GM19025 (cell line): Measurements from ENCODE around the gene CLN6.

Source experiments
- ATAC-seq: cut with Tn5 transposase; IDR thresholded peaks from one replicate; pipeline ENCODE4 v1.9.1; 2021; ENCODE audit warnings: mild to moderate bottlenecking, low read depth, moderate library complexity; ENCODE audit not compliant: unreplicated experiment

The CLN6 gene

DNA sequence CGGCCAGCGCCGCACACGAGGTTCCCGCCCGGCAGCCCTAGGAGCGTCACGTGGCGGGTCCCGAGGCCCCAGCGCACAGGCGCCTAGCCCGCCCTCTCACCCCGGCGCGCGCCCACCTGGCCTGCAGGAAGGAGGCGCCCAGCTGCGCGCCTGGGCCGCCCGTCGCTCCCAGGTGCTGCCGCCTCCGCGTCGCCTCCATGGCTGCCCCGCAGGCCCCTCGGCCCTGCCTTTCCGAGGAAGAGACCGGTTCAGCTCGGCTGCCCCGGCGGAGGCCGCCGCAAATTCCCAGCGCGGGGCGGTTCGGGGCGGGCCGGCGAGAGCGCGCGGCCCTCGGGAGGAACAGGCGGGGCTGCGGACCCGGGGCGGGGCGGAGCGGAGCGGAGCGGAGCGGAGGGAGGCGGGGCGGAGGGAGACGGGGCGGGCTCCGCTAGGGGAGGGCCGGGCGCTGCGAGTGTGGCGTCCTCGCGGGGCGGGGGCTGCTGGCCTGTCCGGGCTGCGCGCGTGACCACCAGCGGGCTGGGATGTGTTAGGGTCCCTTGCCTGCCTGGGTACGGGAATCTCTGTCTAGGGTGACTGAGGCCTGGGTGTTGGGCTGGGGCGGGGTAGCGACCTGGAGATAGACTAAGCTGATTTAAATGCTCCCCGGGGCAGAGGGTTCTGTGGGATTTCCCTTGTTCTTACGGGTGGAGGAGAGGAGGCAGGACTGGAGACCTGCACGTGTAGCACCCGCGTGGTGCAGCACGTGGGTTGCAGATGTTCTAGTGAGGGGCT is at the start of gene CLN6:
CLN6 (minus strand) TSS at position 343 of the 771 bp plus-strand sequence; CDS start at position 199, 144 bp downstream.
- peak; percentile 77 for ATAC-seq

DNA sequence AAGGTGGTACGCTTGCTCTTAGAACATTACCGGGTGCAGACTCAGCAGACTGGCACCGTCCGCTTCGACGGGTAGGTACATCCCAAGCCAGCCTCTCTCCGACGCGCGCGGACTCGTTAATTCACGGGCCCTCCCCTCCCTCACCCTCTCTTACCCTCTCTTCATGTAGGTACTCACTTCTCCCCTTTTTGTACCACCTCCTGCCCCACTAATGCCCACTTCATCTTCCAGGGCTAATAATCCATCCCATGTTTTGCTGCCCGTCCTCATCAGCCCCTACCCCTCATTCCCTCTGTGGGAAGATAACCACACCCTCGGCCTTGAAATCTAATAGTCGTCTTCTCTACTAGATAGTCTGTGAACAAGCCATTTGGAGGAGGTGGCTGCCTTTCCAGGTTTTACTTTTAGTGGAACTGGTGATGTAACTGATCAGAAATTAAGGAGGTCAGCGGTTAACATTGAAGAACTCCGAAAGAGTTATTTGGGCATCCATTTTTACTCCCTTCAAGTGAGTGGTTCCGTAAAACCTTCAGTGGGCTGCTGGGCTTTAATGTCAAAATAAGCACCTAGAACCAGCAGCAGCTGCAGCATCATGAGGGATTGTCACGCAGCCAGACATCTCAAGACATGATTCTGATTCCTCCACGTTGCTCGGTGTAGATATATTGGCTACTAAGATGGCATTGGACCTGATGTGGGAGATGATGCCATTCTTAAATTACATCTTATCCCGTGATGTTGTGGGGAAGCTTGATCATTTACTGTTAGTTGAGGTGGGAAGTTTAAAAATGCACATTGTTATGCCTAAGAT is 49.3 kb upstream of the CLN6 start:
- ATAC-seq: no peak

DNA sequence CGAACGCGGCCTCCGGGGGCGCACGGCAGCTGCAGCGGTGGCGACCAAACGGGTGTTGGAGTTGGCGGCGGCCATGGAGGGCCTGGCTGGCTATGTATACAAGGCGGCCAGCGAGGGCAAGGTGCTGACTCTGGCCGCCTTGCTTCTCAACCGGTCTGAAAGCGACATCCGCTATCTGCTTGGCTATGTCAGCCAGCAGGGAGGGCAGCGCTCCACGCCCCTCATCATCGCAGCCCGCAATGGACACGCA is 48.7 kb upstream of the CLN6 start:
- ATAC-seq: no peak

DNA sequence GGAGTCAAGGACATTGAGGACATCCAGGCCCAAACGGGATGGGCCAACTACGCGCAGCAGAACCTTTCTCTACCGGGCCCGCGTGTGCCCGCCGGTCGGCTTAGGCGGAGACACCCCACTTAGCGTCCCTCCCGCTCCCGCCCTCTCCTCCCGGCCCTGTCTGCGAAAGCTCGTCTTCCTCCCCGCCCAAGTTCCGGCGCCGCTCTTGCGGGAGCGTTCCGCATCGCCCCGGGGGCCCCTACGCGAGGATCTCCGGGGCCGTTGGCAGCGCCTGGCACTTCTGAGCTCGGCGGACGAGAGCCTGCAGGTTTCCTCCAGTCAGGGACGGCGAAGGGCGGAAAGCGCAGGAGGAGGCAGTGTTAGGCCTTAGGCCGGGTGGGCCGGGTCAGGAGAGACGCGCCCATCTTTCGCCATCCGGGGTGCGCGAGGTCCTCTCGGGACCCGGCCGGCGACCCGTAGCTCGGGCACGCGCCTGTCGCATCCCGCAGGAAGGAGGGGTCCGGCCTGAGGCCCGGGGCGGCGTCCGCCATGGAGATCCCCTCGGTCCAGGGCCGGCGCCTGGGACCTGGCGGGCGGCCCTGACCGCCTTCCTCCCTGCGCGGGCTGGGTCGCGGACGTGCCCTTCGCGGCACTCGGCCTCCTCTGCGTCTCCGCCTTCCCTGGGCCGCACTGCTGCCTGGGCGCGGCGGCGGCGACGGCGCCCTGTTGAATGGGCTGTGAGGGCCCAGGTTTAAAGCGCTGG is 48.2 kb upstream of the CLN6 start, which contains the start of gene FEM1B:
FEM1B (plus strand) TSS at position 143 of the 742 bp plus-strand sequence. CDS start 673 bp downstream, outside the sequence.
- ATAC-seq: peak; percentile 81

DNA sequence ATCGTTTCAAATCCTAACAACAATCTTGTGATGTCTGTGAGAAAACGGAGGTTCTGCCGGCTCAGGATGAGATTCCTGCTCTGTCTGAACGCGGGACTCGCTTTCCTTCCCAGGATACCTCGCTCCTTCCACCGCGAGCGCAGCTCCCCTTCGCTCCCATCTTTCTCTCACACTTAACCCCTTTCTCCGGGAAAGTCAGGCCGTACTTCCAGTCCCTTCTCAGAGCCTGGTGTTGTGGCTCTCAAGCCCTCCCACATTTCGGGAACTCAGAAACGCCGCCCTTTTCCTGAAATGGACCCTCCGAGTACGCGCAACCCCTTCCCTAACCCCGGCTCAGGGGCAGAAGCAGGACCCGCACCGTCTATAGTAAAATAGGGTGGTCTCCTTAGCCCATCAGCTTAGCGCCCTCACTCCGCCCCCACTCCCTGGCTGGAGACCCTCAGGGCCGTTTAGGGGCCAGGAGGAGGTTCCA is 47.6 kb upstream of the CLN6 start:
- no peak for ATAC-seq

DNA sequence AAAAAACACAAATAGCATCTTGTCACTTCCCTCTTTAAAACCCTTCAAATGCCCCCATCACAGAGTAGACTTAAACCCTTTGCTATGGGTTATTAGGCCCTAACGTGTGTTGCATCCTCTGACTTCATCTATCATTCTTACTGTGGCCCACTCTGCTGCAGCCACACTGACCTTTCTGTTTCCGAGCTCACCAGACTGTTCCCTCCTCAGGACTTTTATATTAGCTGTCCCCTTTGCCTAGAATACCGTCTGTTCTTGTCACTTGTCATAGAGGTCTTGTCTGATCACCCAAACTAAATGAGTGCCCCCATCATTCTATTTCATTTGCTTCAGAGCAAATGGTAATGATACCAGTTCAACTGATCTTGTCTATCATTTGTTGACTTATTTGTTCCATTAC is 47.1 kb upstream of the CLN6 start:
- no peak for ATAC-seq

DNA sequence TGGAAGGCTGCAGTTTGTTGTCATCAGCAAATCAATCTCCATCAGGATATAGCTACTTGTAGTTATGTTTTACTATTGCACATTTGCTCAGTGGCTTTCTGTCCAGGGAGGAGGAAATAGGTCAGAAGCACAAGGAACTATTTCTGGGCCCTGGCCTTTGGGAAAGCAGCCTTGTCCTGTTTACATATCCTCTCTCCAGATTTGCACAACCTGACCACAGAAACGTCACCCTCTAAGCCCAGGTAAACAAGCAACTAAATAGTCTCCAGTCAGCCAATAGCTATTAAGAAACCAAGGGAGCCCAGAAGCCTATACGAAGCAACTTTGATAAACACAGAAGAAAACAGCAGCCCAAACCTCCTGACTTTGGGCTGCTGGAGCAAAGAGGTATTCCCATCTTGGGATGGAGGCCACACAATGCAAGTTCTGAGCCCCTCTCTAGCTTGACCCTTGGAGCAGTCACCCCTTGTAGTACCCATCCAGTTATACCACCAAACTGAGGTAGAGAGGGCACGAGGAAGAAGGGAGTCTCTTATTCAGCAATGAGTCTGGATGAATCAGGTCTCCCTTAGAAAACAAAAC is 45.7 kb upstream of the CLN6 start:
- ATAC-seq: no peak

DNA sequence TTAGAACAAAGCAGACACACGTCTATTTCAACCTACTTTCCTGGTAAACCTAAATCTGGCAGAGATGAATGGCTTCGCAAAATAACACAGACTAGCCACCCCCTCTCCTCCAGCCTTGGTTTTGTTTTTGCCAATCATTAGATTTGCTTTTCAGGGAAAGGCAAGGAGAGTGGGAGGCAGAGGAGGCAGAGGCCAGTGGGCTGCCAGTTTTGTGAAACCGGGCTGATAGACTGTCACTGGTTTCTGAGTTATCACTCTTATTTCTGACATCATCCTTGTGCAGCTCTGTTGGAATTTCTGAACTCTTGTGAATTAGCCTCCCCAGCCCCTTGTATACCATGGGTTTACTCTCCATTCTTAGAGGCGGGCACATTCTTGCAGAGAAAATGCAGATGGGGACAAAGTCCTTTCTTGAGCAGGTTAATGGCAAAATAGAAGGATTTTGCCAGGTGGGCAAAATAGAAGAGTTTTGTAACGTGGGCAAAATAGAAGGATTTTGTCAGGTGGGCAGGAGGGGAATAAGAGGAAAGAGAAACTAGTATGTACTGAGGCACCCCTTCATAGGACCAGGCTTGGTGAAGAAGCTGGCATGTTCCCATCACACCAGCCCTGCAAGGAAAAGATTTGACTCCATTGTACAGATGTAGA is 44.8 kb upstream of the CLN6 start:
- no peak for ATAC-seq

DNA sequence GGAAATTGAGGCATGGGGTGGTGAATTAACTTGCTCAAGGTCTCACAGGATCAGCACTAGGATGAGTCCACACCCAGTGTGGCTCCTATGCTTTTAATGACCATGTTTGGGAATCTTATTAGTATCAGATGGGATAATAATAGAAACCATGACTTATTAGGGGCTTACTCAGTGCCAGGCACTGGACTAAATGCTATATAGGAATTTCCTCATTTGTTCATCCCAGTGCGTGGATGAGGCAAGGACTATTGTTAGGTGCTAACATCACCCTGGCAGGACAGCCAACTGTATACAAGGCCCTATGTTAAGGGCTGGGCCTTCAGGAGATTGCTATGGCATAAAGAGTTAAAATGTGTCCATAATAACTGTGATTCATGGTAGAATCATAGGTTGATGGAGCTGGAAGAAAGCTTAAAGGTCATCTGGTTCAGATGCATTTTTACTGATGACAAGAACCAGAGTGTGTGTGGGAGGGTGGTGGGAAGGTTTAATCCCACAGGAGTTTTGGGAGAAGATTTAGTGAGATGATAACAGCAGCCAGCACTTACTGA is 43.3 kb upstream of the CLN6 start:
- no peak for ATAC-seq

DNA sequence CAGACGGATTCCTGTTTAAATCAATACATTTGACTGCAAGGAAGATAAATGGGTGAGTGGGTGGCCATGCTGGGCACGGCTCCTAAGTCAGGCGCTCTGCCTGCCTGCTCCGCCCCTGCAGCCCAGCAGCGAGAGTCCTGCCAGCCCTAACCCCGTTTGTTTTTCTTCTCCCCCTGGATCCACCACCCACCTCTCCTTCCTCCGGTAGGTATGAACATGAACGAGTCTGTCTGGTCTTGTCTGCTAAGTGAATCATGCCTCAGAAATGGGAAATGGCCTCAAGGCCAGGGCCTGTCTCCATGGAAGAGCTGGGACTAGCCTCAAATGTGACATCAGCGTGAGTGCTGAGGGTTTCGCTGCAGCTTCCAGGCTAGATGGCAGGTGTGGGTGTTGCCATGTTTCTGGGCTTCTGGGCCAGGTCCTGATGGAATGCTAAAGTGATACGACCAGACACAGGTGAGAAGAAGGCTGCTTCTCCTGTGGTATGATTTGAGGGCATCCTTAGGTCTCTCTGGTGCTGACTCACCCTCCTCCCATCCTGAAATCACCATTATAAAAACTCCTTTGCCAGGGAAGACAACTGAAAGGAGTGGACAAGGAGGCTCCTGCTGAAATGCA is 42.4 kb upstream of the CLN6 start:
- ATAC-seq: no peak

DNA sequence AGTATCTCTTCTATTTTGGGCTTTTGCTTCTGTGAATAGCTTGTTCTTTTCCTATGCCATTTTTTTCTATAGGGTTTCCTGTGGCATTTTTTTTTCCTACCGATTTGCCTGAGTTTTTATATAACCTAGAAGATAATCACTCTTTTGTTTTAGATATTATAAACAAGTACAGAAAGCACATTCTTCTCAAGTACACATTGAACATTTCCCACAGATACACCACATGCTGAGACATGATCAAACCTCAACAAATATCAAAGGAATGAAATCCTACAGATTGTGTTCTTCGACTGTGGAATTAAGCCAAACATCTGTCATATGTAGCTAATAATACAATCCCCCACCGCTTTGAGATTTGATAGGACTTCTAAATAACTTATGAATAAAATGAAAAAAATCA is 38.9 kb upstream of the CLN6 start:
- no peak for ATAC-seq

DNA sequence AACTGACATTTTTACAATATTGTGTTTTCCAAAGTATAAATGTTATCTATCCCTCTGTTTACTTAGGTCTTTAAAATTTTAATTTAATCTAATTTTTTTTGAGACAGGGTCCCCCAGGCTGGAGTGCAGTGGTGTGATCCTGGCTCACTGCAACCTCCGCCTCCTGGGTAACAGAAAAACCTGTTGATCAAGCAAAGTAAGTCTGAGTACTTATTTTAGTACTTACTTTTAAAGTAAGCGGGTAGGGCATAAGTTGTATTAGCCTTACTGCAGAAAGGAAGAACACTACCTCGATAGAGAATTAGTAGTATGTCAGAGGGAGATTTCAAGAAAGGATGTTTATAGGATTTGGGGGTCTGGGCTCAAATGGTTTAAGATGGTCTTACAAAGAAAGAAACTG is 36.1 kb upstream of the CLN6 start:
- ATAC-seq: no peak

DNA sequence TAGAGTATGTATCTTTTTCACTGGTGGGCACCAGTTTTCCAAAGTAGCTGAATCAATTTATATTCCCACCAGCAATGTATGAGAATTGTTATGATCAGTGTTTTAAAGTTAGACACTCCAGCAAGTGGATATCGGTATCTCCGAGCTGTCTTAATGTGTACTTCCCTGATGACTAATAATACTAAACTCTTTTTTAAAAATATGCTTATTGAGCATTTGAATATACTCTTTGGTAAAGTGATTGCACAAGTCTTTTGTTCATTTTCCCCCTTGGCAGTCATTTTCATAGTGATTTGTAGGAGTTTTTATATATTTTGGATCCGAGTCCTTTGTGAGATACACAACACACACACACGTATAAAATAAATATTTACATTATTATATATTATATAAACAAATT is 35.6 kb upstream of the CLN6 start:
- ATAC-seq: no peak

DNA sequence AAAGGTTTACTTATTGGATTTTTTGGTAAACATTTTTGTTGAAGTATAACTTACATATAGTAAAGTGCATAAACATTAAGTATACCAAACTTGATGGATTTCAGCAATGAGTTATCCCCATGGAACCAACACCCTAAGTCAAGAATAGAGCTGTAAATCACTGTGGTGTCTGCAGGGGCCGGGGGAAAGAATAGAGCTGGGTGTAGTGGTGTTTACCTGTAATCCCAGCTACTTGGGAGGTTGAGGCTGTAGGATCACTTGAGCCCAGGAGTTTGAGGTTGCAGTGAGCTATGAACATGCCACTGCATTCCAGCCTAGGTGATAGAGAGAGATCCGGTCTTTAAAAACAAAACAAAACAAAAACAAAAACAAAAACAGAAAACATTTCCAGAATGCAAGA is 34.8 kb upstream of the CLN6 start:
- no peak for ATAC-seq

DNA sequence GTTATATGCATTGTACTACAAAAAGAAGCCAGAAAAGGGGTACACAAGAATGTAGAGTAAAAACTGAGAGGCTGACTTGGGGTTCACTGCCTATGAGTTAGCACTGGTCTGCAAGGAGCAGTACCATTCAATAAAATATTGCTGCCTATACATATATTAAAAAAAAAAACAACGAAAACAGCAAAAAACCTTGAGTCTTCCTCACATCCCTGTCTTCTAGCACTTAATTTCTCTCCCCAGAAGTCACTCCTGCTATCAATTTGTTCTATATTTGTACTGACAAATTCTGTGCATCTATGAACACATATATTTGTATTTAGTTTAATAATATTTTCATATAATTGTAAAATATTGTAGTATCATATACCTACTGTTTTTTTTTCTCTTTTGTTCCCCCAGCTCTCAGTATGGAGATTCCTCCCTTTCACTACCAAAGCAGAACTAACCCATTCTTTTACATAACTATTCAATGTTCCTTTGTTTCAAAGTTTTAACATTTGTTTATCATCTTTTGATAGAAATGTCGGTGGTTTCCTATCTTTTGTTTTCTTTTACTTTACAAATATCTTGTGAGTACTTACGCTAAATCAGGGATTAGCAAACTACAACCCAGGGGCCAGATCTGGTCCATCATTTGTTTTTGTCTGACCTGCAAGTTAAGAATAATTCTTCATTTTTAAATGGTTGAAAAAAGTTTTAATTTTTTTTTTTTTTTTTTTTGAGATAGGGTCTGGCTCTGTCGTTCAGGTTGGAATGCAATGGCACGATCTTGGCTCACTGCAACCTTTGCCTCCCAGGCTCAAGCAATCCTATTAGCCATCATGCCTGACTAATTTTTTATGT is 33.2 kb upstream of the CLN6 start:
- ATAC-seq: no peak

DNA sequence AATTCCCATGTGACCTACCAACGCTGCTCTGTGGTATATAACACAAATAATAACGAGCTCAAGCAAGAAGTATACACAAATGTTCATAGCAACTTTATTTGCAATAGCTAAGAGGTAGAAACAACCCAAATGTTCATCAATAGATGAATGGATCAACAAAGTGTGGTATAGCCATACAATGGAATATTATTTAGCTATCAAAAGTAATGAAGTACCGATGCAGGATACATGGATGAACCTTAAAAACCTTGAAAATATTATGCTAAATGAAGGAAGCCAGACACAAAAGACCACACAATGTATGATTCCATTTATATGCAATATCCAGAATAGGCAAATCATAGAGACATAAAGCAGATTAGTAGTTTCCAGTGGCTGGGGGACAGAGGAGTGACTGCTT is 32.5 kb upstream of the CLN6 start:
- no peak for ATAC-seq

DNA sequence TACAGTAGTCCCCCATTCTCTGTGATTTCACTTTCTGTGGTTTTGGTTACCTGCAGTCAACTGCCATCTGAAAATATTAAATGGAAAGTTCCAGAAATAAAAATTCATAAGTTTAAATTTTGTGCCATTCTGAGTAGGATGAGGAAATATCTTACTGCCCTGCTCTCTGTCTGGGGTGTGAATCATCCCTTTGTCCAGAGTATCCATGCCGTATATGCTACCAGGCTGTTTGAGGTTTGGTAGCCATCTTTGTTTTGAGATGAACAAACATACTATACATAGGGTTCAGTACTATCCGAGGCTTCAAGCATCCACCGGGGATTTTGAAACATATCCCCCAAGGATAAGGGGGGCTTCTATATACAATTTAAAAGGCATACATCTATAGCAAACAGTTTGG is 31.7 kb upstream of the CLN6 start:
- no peak for ATAC-seq

DNA sequence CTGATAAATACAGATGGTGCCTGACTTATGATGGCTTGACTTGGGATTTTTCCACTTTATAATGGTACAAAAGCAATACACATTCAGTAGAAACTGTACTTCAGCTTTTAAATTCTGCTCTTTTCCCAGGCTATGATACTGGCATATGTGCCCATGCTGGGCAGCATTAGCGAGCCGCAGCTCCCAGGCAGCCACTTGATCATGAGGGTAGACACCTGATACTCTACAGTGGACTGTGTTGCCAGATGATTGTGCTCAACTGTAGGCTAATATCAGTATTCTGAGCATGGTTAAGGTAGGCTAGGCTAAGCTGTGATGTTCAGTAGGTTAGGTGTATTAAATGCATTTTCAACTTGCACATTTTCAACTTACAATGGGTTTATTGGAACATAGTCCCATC is 30.4 kb upstream of the CLN6 start:
- no peak for ATAC-seq

DNA sequence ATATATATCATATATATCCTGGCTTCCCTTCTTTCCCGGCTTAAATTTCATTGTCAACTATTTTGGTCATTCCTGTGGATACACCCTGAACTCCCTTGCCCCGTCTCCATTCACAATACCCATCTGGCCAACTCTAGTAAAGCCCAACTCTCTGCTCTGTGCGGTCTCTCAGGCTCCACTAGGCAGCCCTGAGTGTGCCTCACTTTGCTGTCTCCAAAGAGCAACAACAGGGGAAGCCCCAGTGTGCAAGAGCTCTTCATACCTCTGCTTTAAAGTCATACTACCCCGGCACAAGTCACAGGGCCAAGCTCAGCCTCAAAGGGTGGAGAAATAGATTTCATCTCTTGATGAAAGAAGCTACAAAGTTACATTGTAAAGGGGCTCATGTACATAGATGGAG is 29.2 kb upstream of the CLN6 start:
- ATAC-seq: no peak
